Neural cell (in vitro differentiated cells): Measurements from ENCODE around the gene EFCAB6. TPM values are rescaled to one million over a fixed set of nuclear protein-coding genes. Genes with fewer than 3 reads are reported as not detected.

Experiments
- H2AFZ ChIP-seq: fragments of 200-600, 300-800 bp; sonication (generic), shearing (Covaris generic); 2 replicates; pipeline ENCODE4 v1.6.0; 2014; ENCODE audit warnings: low read depth, mild to moderate bottlenecking, antibody characterized with exemption, low read length, moderate library complexity
- H3F3A ChIP-seq: fragments of 200-600 bp; shearing (Covaris generic); 2 replicates; pipeline ENCODE4 v1.6.1; 2016; ENCODE audit warnings: mild to moderate bottlenecking, moderate library complexity, mixed read lengths, antibody characterized with exemption, low read length; ENCODE audit not compliant: insufficient read depth, poor library complexity, severe bottlenecking
- H3K27ac ChIP-seq: fragments of 200-600, 300-800 bp; sonication (generic), shearing (Covaris generic); 2 replicates; pipeline ENCODE4 v1.5.1; 2014; ENCODE audit warnings: mild to moderate bottlenecking, low read length, moderate library complexity
- H3K27me3 ChIP-seq: fragments of 300-800, 200-600 bp; sonication (generic), shearing (Covaris generic); 2 replicates; pipeline ENCODE4 v1.6.0; 2014; ENCODE audit warnings: mild to moderate bottlenecking, low read depth, low read length, moderate library complexity; ENCODE audit not compliant: insufficient read depth
- H3K36me3 ChIP-seq: fragments of 300-800, 200-600 bp; sonication (generic), shearing (Covaris generic); 2 replicates; pipeline ENCODE4 v1.5.1; 2014; ENCODE audit warnings: mild to moderate bottlenecking, antibody characterized with exemption, low read length, moderate library complexity; ENCODE audit not compliant: insufficient read depth
- H3K4me2 ChIP-seq: fragments of 300-800, 200-600 bp; sonication (generic), shearing (Covaris generic); 2 replicates; pipeline ENCODE4 v1.6.0; 2014; ENCODE audit warnings: mild to moderate bottlenecking, low read length
- H3K4me3 ChIP-seq: fragments of 300-800, 200-600 bp; sonication (generic), shearing (Covaris generic); 2 replicates; pipeline ENCODE4 v1.5.1; 2014; ENCODE audit warnings: mild to moderate bottlenecking, low read length, moderate library complexity
- H3K79me2 ChIP-seq: fragments of 200-600 bp; shearing (Covaris generic); replicated peaks from 2 replicates; pipeline ENCODE4 v1.6.0; 2014; ENCODE audit warnings: mild to moderate bottlenecking, low read length, moderate library complexity; ENCODE audit not compliant: insufficient read depth
- H3K9ac ChIP-seq: fragments of 300-800, 200-600 bp; sonication (generic), shearing (Covaris generic); 2 replicates; pipeline ENCODE4 v1.6.1; 2016; ENCODE audit warnings: mild to moderate bottlenecking, low read length, mixed read lengths
- H3K9me2 ChIP-seq: fragments of 200-600 bp; shearing (Covaris generic); 2 replicates; pipeline ENCODE4 v1.6.1; 2016; ENCODE audit warnings: mild to moderate bottlenecking, low read length, mixed read lengths; ENCODE audit not compliant: insufficient read depth
- H3K9me3 ChIP-seq: fragments of 200-600, 300-800 bp; sonication (generic), shearing (Covaris generic); 2 replicates; pipeline ENCODE4 v1.6.1; 2016; ENCODE audit warnings: mild to moderate bottlenecking, mixed run types, low read length, moderate library complexity, mixed read lengths
- H4K20me1 ChIP-seq: fragments of 200-600 bp; shearing (Covaris generic); 2 replicates; pipeline ENCODE4 v1.6.1; 2016; ENCODE audit warnings: mild to moderate bottlenecking, mixed run types; ENCODE audit not compliant: insufficient read depth
- EP300 ChIP-seq: fragments of 450-650 bp; conservative IDR thresholded peaks from 2 replicates; pipeline ENCODE4 v1.6.1; 2014; ENCODE audit warnings: antibody characterized with exemption, mild to moderate bottlenecking, moderate library complexity; ENCODE audit not compliant: poor library complexity, severe bottlenecking
- EZH2 ChIP-seq: fragments of 200-600, 300-800 bp; shearing (Covaris generic), sonication (generic); IDR thresholded peaks from 2 replicates; pipeline ENCODE4 v1.6.1; 2014; ENCODE audit warnings: antibody characterized with exemption, low read length, borderline replicate concordance, mild to moderate bottlenecking; ENCODE audit not compliant: insufficient read depth, poor library complexity, severe bottlenecking
- MXI1 ChIP-seq: fragments of 450-650 bp; conservative IDR thresholded peaks from 2 replicates; pipeline ENCODE4 v1.6.1; 2014; ENCODE audit warnings: antibody characterized with exemption, mild to moderate bottlenecking; ENCODE audit not compliant: poor library complexity, severe bottlenecking
- POLR2AphosphoS5 ChIP-seq: IDR thresholded peaks from 2 replicates; pipeline ENCODE4 v1.6.1; 2012
- RAD21 ChIP-seq: fragments of 450-650 bp; conservative IDR thresholded peaks from 2 replicates; pipeline ENCODE4 v1.6.1; 2014; ENCODE audit warnings: antibody characterized with exemption, mild to moderate bottlenecking, moderate library complexity
- SMC3 ChIP-seq: fragments of 450-650 bp; conservative IDR thresholded peaks from 2 replicates; pipeline ENCODE4 v1.6.1; 2014; ENCODE audit warnings: antibody characterized with exemption, mild to moderate bottlenecking, moderate library complexity; ENCODE audit not compliant: poor library complexity
- TAF1 ChIP-seq: IDR thresholded peaks from 2 replicates; pipeline ENCODE4 v1.6.1; 2012; ENCODE audit warnings: low read depth
- polyA plus RNA-seq: library from polyadenylated mRNA; depleted of rRNA; stranded (reverse); fragments of >200 nt; gene quantifications from 2 replicates; pipeline ENCODE4 v1.2.3, GENCODE V29; 2014
- TF ChIP-seq, protein P1 (sequence below): IDR thresholded peaks from 2 replicates; pipeline ENCODE4 v1.6.1; 2012; ENCODE audit warnings: borderline replicate concordance
- TF ChIP-seq, protein P2 (sequence below): fragments of 450-650 bp; IDR thresholded peaks from 2 replicates; pipeline ENCODE4 v1.5.1; 2014; ENCODE audit warnings: antibody characterized with exemption, mild to moderate bottlenecking, moderate library complexity; ENCODE audit not compliant: poor library complexity, severe bottlenecking

Gene EFCAB6
- polyA plus RNA-seq, 1 donor from 2014 or later, result 1.4 TPM

DNA sequence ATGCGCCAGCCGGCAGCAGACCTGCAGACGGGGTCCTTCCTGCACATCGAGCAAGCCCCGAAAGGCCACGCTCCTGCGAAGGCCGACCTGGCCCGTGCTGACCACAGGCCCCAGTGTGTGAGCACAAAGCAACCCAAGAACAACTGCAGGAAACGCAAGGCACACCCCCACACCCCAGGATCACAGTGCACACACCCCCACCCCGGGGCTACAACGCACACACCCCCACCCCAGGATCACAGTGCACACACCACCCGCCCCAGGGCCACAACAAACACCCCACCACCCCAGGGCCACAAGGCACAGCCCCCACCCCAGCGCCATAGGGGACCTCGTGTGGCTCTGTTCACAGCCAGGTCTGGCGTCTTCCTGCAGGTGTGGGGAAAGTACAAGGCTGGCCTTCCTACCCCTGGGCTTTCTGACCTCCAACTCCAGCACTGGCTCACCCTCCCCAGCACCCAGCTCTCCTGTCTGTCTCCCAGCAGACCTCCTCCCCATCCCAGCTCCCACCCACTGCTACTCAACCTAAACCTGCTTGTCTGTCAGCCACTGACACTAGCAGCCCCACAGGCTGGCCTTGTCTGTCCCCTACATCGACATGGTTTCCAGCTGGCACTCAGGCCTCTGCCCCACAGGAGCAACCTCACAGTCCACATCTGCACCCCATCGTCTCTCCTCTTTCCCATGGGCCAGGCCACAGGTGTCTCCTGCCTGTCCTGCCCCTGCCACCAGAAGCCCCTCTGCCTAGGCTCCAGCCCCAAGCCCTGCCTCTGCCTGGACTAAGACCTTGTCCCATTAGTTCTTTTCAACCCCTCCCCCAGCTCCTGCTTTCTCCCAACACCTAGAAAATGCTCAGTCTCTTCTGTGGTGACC is 20.5 kb upstream of the EFCAB6 start:
- Histone ChIP-seq H3K27me3 (no peaks in the 10 kb centered on the region), H3K9me3 (no peaks in the 10 kb centered on the region), H3K9ac (no peak overlapping the region), H4K20me1 (no peaks in the 10 kb centered on the region), H3F3A (no peaks in the 10 kb centered on the region), H3K4me2 (no peak overlapping the region), H3K27ac (no peak overlapping the region), H3K4me3 (no peak overlapping the region), H2AFZ (no peak overlapping the region), H3K36me3 (no peaks in the 10 kb centered on the region), H3K9me2 (no peaks in the 10 kb centered on the region), H3K79me2 (no peaks in the 10 kb centered on the region)
- TF ChIP-seq EP300, result no peak
- TF ChIP-seq POLR2AphosphoS5, result no peak
- TF ChIP-seq, protein P1, sequence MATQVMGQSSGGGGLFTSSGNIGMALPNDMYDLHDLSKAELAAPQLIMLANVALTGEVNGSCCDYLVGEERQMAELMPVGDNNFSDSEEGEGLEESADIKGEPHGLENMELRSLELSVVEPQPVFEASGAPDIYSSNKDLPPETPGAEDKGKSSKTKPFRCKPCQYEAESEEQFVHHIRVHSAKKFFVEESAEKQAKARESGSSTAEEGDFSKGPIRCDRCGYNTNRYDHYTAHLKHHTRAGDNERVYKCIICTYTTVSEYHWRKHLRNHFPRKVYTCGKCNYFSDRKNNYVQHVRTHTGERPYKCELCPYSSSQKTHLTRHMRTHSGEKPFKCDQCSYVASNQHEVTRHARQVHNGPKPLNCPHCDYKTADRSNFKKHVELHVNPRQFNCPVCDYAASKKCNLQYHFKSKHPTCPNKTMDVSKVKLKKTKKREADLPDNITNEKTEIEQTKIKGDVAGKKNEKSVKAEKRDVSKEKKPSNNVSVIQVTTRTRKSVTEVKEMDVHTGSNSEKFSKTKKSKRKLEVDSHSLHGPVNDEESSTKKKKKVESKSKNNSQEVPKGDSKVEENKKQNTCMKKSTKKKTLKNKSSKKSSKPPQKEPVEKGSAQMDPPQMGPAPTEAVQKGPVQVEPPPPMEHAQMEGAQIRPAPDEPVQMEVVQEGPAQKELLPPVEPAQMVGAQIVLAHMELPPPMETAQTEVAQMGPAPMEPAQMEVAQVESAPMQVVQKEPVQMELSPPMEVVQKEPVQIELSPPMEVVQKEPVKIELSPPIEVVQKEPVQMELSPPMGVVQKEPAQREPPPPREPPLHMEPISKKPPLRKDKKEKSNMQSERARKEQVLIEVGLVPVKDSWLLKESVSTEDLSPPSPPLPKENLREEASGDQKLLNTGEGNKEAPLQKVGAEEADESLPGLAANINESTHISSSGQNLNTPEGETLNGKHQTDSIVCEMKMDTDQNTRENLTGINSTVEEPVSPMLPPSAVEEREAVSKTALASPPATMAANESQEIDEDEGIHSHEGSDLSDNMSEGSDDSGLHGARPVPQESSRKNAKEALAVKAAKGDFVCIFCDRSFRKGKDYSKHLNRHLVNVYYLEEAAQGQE, result no peak
- no peak for TF ChIP-seq TAF1
- TF ChIP-seq SMC3, result no peak
- TF ChIP-seq RAD21, result no peak

DNA sequence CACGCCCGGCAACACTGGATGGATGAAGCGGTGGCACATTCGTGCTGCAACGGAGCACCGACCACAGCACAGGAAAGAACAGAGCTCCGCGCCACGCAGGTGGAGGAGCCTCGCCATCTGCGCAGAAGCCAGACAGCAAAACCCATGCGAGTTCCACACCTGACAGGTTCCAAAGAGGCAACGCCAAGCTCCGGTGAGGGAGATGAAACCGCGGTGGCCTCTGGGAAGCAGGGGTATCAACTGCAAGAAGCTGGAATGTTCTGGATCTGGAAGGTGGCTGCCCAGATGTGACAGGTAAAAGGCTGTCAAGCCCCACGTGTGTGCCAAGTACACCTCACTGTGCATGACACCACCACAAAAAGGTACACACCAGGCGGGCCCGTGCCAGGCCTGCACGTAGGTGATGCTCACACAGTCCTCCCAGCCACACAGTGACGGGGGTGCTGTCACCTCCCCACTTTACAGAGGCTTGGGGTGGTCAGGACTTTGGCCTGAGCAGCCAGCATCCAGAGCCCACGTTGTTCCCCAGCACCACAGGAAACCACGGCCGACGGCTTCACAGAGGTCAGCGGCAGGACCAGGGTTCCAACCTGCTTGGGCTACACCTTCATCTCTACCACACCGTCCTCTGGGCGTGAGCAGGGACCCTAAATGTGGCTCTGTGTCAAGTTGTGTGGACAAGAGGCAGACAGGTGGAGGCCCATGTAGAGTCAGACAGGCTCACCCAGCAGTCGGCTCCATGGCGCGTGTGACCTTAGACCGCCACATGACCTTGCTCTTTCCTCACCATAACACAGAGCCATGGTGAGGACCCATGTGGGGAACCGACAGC is 19.7 kb upstream of the EFCAB6 start:
- Histone ChIP-seq H3K9me3 (no peaks in the 10 kb centered on the region), H3K79me2 (no peaks in the 10 kb centered on the region), H3K27ac (no peak overlapping the region), H3K9me2 (no peaks in the 10 kb centered on the region), H3K4me3 (no peak overlapping the region), H2AFZ (no peak overlapping the region), H3F3A (no peaks in the 10 kb centered on the region), H3K4me2 (no peak overlapping the region), H4K20me1 (no peaks in the 10 kb centered on the region), H3K9ac (no peak overlapping the region), H3K27me3 (no peaks in the 10 kb centered on the region), H3K36me3 (no peaks in the 10 kb centered on the region)
- TF ChIP-seq MXI1 (no peak), TAF1 (no peak), POLR2AphosphoS5 (no peak), RAD21 (no peak), SMC3 (no peak), EP300 (no peak), EZH2 (no peak)
- TF ChIP-seq, protein P1, result no peak
- TF ChIP-seq, protein P2, sequence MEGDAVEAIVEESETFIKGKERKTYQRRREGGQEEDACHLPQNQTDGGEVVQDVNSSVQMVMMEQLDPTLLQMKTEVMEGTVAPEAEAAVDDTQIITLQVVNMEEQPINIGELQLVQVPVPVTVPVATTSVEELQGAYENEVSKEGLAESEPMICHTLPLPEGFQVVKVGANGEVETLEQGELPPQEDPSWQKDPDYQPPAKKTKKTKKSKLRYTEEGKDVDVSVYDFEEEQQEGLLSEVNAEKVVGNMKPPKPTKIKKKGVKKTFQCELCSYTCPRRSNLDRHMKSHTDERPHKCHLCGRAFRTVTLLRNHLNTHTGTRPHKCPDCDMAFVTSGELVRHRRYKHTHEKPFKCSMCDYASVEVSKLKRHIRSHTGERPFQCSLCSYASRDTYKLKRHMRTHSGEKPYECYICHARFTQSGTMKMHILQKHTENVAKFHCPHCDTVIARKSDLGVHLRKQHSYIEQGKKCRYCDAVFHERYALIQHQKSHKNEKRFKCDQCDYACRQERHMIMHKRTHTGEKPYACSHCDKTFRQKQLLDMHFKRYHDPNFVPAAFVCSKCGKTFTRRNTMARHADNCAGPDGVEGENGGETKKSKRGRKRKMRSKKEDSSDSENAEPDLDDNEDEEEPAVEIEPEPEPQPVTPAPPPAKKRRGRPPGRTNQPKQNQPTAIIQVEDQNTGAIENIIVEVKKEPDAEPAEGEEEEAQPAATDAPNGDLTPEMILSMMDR, result no peak
